CD4-positive, alpha-beta T cell treated with Interleukin-17A for 1 hour (primary cell): ENCODE data around the gene TIMP3.

Experiments
- DNase-seq: peaks from one replicate; pipeline ENCODE4 v3.0.0-alpha.2; 2020

The TIMP3 gene

DNA sequence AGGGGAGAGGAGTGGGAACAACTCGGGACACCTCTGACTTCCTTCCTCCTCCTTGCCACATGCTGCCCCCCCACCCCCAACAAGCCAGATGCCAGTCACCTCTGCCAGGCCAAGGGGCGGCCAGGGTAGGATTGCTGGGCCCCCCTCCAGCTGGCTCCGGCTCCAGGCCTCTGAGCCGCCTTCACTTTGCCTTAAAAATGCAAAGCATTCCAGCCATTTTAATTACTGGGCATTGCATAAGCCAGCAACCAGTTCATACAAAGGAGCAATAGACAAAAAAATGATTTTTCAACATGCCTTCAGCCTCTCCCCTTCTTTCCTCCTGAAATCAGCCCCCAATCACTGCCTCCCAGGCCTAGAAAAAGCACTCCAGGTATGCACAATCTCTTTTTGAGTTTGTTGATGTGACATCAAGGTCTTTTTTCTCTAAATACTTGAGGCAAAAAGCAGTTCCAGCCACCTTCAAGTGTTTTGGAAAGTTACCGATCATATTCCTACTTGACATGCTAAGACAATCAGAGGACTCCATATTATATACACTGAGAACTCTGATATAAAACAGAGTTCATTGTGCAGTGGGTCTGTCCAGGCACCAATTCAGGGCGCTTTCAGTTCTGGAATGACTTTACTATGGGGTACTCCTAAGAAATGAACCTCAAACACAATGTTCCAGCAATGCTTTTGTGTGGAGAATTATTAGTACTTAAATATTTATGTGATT, 12.4 kb upstream of the TIMP3 start:
- DNase-seq, result no peak

DNA sequence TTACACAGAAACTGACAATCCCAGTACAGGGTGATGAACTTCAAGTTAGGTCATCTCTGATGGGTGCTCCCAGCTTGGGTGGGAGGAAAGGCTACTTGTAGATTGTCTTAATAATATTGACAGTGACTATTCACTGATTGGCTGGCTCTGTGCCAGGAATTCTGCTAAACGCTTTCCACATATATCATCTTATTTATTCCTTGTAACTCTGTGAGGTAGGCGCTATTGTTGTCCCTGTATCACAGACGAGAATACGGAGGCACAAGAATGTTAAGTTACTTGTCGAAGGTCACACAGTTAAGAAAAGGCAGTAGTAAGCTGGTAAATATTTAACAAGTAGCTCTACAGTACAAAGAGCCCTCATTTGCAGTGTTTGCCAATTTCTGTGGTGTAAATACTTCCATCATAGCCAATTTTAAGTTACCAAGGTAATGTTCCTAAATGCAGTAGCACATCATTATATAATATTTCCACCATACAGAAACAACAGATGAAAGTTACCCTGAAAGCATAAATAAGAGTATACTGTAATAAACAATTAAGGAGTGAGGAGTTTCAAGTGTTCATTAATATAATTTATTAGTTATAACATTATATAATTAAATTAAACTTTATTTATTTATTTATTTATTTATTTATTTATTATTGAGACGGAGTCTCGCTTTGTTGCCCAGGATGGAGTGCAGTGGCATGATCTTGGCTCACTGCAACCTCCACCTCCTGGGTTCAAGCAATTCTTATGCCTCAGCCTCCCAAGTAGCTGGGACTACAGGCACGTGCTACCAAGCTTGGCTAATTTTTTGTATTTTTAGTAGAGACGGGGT, 11.5 kb upstream of the TIMP3 start:
- no peak for DNase-seq

DNA sequence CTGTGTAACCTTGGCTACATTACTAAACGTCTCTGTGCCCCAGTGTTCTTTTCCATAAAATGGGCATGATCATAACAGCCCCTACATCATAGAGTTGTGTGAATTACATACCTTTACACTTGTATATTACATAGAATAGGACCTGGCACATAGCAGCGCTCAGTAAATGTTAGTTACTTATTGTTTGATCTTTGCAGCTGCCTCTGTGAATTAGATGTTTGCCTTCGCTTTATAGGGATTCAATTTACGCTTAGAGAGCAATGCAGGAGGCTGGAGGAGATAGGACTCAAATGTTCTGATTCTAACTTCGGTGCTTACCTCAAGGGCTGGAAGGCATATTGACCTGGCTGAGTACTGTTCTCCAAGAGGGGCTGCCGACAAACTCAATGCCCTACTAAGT, 10.4 kb upstream of the TIMP3 start:
- no peak for DNase-seq

DNA sequence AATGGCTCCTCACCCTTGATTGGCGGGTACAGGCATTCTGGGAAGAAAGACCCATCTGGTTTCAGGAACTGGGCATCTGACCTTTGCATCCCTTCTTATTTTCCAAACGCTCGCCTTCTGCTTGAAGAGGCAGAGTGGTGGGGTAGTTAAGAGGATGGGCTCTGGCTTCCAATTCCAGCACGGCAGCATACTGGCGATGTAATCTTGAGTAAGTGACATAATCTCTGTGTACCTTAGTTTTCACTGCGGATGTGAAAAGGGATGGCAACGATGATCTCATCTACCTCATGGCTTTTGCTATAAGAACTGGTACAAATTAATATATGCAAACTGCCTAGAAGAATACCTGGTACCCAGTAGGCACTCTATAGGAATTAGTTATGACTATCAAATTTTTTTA, 10.0 kb upstream of the TIMP3 start:
- DNase-seq, result no peak

DNA sequence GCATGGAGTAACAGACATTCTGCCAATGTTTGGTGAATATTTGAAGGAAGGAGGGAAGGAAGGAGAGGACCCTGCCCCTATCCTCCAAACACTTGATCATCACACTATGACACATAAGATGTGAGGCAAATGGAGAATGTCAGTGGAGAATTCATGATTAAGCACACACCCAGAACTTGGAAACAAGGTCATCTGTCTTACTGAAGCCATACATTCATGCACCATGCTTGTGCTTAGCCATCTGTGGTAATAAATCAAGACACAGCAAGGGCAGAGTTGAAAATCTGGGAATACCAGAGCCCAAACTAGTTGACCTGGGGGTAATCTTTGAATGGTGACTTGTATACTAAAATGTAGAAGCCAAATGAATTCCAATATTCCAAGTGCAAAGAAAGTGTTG, 7.9 kb upstream of the TIMP3 start:
- no peak for DNase-seq

DNA sequence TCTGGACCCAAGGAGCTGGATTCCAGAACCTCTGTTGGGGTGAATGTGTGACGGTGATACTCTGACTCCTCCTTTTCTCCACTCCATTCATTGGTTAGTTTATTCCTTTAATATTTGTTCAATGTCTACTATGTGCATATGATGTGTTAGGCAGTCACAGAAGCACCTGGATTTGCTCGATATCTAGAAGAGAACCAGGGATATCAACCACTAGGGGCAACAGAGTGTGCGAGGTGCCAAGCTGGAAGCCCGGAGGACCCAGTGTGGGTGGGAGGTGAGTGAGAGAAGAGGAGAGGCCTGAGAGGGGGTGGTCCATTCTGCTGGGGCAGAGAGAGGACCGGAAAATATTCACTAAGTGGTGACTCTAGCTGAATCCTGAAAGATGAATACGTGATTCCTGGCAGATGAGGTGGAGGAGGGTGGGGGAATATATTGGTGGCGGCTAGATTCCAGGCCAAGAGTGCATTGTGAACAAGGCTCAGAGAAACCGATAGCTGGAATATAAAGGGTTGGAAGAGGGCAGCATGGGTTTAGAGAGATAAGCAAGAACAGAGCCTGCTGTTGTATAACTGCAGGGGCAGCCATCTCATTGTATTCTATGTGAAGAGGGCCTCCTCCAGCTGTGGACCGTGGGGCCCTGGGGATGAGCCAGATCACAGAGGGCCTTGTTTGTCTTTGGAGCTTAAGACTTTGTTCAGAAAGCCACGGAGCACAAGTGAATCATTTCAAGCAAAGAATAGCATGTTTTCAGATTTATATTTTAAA, 6.9 kb upstream of the TIMP3 start:
- no peak for DNase-seq

DNA sequence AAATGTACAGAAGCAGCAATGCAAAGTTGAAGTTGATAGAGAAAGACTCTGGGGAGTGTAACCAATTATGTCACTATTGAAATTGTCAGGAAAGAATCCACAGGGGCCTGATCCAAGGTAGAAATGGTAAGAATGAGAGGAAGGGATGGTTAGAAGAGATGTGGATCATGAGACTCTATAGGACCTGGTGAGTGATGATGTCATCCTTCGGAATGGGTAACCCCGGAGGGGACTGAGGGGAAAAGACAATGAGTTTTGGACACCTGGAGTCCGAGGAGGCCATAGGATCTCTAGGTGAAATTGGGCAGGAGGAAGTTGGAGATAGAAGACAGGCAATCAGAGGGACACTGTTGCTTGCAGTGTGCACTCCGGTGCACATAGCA, 6.3 kb upstream of the TIMP3 start:
- no peak for DNase-seq

DNA sequence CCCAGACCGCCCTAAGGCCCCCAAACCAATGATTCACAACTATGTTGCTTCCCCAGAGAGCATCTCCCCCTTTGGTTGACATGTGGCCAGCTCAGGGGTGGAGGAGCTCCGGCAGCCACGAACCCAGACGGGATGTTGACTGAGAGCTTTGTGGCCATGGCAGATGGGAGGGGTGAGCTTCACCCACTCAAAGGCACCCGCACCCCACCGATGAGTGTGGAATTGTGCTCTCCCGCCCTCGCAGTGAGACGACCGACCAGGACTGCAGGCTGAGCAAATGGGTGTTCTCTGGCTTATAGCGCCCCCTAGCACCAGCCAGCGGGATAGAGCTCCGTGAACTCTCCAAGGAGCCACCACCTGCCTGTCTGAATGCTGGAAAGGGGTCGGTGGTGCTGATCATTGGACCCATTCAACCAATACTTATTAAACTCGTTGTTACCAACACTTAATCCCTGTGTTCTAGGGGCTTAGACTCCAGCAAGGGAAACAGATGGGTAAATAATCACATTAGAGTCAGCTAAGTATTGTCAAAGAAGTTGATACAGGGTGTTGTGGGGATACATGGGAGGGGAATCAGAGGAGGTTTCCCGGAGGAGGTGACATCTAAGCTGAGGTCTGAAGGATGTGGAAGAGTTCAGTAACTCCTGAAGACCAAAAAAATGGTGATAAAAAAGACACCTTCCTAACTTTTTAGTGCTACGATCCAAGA, 4.5 kb upstream of the TIMP3 start:
- DNase-seq, result peak; percentile 47

DNA sequence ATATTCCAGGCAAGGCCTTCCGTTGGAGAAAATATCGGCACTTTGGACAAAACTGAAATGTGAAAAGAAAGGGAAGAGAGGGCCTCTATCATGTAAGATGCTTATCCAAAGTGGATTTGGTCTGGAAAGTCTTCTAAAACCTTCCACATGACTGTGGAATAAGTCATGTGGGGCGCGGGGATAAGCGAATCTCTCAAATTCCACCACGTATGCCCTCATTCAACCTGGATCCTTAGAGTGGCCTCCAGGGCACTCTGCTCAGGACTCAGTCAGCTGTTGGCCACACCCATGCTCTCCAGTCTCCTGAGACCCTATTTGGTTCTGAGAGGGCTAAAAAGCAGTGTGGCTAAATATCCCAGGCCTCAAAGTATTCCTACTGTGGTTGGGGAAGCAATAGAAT, 2.0 kb upstream of the TIMP3 start:
- no peak for DNase-seq

DNA sequence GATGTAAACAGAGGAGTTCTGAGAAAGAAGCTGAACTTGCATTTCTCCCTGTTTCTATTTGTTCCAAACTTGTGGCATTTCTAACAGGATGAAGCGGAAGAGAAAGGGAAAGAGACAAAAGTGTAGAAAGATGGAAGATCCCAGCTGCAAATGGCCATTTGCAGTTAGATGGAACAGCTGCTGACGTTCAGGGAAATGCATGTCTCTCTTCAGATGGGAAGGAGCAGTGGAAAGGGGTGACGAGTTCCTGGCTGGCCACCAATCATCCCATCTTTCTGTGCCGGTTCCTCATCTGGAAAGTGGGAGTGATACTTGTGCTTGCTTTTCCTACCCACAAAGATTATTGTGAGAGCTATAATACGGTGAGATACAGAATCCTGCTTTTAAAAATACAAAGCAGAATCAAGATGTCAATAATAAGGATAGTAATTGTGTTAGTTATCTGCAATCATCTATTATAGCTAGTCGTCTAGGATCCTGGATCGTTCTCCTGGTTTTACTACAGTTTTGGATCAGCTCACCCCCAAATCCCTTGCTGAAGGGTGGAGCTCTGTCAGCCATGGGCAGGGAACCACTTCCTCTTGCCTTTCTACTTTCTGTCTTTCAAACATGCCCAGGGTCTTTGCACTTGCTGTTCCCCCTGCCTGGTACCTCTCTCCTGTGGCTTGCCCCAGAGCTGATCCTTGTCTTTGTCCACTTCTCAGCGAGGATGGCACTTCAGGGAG, 1.2 kb upstream of the TIMP3 start:
- DNase-seq, result no peak

DNA sequence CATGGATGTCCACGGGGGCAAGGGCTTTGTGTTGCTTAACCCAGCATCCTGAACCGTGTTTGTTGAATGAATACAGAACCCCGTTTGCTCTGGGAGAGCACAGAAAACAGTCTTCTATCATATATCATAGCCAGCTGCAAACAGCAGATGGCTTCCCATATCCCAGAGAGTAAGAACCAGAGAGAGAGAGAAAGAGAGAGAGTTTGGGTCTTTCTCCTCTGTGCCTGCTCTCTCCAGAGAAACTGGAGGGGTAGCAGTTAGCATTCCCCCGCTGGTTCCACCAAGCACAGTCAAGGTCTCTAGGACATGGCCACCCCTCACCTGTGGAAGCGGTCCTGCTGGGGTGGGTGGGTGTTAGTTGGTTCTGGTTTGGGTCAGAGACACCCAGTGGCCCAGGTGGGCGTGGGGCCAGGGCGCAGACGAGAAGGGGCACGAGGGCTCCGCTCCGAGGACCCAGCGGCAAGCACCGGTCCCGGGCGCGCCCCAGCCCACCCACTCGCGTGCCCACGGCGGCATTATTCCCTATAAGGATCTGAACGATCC, 440 bp upstream of the TIMP3 start:
- no peak for DNase-seq

DNA sequence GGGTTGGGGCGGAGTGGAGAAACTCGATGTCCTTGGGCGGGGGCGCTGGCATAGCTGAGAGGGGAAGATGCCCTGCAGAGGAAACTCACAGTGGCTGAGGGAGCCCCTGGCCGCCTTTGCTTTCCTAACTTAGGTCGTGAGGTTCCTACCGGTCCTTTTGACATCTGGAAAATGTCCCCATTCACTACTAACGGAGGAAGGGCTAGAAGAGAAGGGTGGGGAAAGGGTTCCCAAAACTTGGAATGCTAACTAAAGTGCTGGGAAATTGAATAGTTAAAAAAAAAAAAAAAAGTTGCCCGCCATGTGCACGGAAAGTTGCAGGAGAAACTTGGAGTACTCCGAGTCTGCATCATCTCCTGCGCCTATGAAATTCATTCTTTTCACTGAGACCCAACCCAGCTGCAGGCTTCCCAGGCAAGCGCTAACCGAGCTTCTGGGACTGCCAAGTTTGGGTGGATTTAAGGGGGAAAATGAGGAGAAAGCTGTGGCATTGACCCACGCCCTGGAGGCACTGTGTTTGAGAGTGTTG, 796 bp downstream of the TIMP3 start:
- DNase-seq, result no peak

DNA sequence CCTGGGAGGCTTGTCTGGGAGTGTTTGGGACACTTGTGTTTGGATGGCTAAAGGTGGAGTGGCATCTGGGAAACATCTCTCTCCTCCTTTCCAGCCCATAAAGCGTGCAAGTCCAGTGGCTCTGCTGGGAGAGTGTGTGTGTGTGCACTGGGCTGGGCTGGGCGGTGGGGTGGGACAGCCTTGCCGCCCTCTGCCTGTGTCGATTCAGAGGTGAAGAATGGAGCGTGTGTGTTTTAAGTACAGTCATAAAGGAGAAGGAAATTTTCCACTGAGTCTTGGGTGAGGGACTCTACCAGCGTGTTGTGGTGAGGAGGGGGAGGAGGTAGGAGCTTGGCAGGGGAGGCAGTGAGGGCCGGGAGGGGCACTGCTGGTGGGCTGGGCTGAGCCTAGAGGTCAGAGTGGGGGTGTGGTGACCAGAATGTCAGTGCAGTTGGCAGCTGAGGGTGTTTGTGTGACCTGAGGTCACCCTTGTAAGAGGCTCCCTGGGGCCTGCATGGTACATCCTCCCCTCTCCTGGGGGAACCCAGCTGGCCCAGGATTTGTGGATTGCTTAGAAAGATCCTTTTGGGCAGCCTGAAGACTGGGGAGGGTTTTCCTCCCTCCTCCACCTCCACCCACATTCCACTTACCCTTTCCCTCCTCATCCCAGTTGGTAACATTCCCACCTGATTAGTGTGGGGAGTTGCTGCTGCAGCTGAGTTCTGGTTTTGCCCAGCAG, 1.7 kb downstream of the TIMP3 start:
- DNase-seq, result no peak

DNA sequence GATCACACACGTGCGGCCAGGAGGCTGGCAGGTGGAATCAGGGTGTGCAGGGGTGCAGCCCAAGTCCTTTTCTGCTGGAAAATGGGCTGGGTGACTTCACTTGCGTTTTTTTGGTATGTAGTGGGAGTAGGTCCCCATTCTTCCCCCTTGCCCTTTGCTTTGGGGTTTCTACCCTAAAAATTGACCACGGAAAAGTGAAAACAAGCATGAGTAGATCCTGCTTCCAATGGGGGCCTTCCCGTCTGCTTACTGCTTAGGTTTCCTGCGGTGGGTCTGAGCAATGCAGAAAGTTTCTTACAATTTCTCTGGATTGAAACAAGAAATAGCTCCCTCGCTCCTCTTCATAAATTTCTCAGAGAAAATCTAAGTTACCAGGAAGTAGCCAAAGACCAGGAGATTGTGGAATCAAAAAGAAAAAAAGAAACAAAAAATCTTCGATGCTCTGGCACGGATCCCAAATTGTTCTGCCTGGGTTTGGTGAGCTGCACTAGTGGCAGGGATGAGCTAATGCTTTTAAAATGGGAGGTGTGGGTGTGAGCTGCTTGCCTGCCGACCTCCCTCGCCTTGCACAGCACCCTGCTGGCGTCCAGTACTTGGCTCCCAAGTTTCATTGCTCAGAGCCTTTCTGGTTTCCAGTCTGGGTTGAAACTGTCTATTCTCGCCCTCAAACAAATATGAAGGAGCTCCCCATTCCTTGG, 2.4 kb downstream of the TIMP3 start:
- DNase-seq, result no peak

DNA sequence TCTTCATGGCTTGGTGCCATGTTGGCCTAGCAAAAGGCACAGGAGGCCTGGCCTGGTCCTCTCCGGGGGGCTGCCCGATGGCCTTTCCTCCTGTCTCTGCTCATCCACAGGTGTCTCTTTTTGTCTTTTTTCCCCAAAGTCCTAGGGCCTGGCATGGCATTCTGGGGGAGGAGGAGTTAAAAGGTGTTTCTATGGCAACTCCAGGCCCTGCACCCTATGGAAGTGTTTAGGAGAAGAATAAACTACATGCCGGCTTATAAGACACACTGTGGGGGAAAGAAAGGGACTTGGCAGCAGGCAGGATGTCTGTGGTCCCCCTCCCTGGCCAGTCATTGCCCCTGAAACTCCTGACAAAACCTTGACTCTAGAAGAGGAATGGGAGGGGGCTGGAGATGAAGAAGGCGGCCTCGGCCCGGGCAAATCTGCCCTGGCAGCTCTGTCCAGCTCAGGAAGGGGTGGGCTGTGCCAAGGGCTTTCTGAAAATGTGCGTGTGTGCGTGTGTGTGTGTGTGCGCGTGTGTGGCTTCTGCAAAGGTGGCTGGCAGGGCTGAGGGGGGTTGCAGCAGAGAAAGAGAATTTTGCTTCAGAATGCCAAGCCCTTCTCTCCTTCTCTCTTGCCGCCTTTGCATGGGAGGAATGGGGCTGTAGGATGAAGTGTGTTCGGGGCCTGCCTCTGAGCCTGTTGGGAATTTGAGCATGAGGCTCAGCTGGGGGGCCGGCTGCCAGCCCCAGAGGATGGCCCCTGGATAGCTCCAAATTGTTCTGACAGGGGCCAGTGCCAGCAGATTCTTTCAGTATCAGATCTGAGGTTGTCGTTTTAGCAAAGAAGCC, 3.2 kb downstream of the TIMP3 start:
- DNase-seq, result no peak

DNA sequence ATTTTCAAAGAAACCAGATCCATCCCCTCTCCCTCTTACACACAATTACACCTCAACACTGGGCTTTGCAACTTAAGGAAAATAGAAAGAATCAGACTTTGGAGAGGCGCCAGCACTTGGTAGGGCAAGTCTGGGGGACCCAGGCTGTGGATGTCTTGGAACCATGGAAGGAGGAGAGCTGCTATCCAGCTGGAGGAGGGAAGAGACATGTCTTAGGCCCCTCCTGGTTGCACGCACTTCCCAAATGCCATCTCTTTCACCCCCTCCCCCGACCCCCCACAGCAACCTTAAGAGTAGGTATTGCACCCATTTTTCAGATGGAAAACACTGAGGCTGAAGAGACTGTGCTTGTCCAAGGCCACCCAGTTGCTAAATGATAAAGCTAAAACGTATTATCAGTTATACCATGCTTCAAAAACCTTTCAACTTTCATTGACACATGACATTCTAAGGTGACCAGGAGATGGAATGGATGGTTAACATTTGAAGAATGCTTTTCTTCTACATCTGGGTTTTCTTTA, 3.9 kb downstream of the TIMP3 start:
- DNase-seq, result no peak

DNA sequence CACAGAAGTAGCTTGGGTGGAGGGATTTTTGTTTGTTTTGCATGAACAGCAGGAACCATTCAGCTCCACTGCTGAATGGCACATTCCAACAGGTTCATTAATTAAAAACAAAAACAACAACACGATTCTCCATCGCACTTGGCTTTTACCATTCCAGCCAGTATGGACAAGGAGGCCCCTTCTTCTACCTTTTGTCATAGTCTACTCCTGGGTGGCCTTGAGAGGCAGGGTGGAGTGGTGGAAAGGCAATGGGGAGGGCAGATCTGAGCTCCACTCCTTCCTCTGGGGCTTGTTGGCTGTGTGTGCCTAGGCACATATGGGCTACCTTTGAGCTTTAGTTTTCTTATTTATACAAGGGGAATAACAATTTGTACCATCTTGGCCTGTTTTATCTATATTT, 4.8 kb downstream of the TIMP3 start:
- no peak for DNase-seq

DNA sequence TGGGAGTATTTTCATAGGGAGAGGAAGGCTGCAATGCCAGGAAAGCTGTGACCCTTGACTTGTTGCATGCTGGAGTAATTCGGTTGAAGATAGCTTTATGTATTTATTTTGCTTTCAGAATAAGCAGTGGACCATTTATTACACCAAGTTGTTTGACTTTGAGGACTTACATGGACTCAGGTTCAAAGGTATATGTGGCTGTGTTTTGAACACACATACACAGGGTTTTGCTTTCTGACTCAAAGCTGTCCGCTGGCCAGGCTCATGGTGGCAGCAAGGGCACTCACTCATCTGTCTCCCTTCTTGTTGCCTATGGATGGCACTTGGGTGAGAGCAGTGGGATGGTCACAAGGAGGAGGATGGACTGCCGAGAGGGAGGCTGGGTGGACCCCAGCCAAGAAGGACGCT, 6.5 kb downstream of the TIMP3 start:
- DNase-seq, result no peak

DNA sequence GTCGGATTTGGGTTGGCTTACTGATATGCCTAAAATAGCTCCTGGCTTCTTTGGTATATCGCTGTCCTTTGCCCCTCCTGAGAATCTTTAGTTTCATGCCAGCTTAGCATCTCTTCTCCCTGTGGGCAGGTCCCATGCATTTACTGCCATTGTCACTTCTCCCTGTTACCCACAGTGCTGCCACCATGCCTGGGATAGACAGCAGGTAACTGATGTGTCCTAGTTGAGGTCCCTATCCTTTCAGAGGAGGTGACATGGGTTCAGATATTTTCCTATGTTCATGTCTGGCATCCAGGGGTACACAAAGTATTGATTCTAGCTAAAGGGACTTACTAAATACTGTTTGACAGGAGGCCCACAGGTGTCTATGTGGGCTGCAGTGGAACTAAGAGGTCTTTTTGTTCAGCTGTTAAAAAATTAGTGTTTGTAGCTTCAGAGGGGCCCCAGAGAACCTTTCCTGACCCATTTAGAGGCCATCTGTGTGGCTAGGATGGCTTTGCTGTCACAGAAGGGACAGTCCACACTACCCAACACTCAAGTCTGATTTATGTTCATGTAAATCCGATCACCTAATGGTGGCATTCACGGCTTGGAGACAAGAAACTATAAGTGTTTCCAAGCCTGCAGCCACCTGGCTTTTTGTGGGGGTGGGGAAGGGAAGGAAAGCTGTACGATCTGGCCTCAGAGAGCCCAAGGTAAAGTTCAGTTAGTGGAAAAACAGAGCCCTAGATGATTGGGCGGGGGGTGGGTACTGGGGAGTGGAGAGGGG, 8.5 kb downstream of the TIMP3 start:
- DNase-seq, result no peak
